KMS-11 (cell line): ENCODE results near the gene CBX6.

Experiments
- H2AFZ ChIP-seq: fragments of 200-600 bp; sonication (generic); 2 replicates; pipeline ENCODE4 v1.6.1; 2016; ENCODE audit warnings: antibody characterized with exemption, mixed run types, low read depth
- H3K27ac ChIP-seq: fragments of 200-600 bp; sonication (generic); 2 replicates; pipeline ENCODE4 v1.6.1; 2016; ENCODE audit warnings: mild to moderate bottlenecking, mixed run types
- H3K27me3 ChIP-seq: fragments of 200-600 bp; sonication (generic); 2 replicates; pipeline ENCODE4 v1.6.1; 2017; ENCODE audit warnings: mild to moderate bottlenecking, low read depth, mixed run types, moderate library complexity; ENCODE audit not compliant: insufficient read depth
- H3K36me3 ChIP-seq: fragments of 200-600 bp; sonication (generic); 2 replicates; pipeline ENCODE4 v1.6.1; 2017; ENCODE audit warnings: mild to moderate bottlenecking, mixed run types; ENCODE audit not compliant: insufficient read depth
- H3K4me1 ChIP-seq: fragments of 200-600 bp; sonication (generic); 2 replicates; pipeline ENCODE4 v1.6.1; 2016; ENCODE audit warnings: mild to moderate bottlenecking, low read depth, mixed run types; ENCODE audit not compliant: poor library complexity, severe bottlenecking
- H3K4me2 ChIP-seq: fragments of 200-600 bp; sonication (generic); 2 replicates; pipeline ENCODE4 v1.7.0; 2016; ENCODE audit warnings: mild to moderate bottlenecking, mixed run types
- H3K4me3 ChIP-seq: fragments of 200-600 bp; sonication (generic); IDR thresholded peaks from 2 replicates; pipeline ENCODE4 v1.6.1; 2017; ENCODE audit warnings: low read depth, low read length, mixed read lengths; ENCODE audit not compliant: insufficient read depth
- H3K79me2 ChIP-seq: fragments of 200-600 bp; sonication (generic); 2 replicates; pipeline ENCODE4 v1.6.1; 2016; ENCODE audit warnings: low read depth, mixed run types; ENCODE audit not compliant: insufficient read depth
- H3K9ac ChIP-seq: fragments of 200-600 bp; sonication (generic); 2 replicates; pipeline ENCODE4 v1.6.1; 2016; ENCODE audit warnings: mild to moderate bottlenecking, mixed run types
- H4K20me1 ChIP-seq: fragments of 200-600 bp; sonication (generic); 2 replicates; pipeline ENCODE4 v1.6.1; 2016; ENCODE audit warnings: mild to moderate bottlenecking, mixed run types; ENCODE audit not compliant: insufficient read depth
- TF ChIP-seq, protein P1 (sequence below): fragments of 200-600 bp; sonication (generic); conservative IDR thresholded peaks from 2 replicates; pipeline ENCODE4 v1.6.1; 2017; ENCODE audit warnings: low read depth, mild to moderate bottlenecking, antibody characterized with exemption, low read length, moderate library complexity, mixed read lengths

Gene CBX6

DNA sequence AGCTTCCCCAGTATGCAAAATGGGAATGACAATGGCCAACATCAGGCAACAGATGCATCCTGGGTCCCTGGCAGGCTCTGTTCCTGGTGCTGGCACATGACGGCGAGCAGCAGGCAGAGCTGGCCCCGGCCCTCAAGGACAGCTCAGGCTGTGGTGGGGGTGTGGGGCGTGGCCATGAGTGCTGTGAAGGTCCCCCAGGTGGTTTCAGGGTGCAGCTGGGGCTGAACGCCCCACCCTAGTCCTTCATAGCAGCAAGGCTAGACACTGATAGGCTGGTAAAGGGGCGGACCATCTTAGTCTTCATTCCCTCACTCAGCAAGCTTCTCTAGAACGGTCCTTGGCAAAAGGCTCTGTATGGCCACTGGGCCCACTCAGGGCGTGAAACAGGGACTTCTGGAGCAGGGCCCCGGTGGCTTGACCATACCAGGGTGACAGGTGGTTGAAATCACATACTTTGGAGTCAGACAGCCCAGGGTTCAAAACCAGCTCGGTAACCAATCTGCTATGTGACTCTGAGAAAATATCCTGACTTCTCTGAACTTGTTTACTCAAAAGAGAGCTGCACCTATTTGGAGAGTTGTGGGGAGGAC, 43.3 kb downstream of the CBX6 start:
- Histone ChIP-seq H3K9ac (no peak overlapping the region), H3K4me3 (no peak overlapping the region), H3K27me3 (peaks cover 75% of the 10 kb centered on the region), H3K27ac (no peak overlapping the region), H3K36me3 (no peaks in the 10 kb centered on the region), H3K4me1 (no peaks in the 10 kb centered on the region), H2AFZ (no peak overlapping the region), H3K79me2 (no peaks in the 10 kb centered on the region), H3K4me2 (no peak overlapping the region), H4K20me1 (no peaks in the 10 kb centered on the region)
- TF ChIP-seq, protein P1, sequence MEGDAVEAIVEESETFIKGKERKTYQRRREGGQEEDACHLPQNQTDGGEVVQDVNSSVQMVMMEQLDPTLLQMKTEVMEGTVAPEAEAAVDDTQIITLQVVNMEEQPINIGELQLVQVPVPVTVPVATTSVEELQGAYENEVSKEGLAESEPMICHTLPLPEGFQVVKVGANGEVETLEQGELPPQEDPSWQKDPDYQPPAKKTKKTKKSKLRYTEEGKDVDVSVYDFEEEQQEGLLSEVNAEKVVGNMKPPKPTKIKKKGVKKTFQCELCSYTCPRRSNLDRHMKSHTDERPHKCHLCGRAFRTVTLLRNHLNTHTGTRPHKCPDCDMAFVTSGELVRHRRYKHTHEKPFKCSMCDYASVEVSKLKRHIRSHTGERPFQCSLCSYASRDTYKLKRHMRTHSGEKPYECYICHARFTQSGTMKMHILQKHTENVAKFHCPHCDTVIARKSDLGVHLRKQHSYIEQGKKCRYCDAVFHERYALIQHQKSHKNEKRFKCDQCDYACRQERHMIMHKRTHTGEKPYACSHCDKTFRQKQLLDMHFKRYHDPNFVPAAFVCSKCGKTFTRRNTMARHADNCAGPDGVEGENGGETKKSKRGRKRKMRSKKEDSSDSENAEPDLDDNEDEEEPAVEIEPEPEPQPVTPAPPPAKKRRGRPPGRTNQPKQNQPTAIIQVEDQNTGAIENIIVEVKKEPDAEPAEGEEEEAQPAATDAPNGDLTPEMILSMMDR, result no peak

DNA sequence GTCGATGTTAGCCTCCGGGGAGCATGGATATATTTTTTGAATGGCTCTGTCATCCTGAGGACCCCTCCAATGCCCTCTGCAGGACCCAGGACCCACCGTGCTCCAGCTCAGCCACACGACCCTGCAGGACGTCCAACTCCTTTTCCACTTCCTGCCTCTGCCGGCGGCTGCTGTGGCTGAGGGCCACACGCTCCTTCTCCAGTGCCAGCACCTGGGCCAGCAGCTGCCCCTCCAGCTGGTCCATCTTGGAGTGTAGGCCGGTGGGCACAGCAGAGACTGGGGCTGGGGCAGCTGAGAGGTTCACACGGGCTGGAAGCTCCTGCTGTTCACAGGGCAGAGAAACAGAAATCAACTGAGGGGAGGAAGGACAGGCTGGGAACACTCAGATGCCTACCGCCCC, 43.8 kb downstream of the CBX6 start:
- no peaks in the 10 kb centered on the region for H4K20me1 ChIP-seq
- no peak overlapping the region for H3K9ac ChIP-seq
- TF ChIP-seq, protein P1, result no peak
- no peak overlapping the region for H3K4me2 ChIP-seq
- peaks cover 74% of the 10 kb centered on the region for H3K27me3 ChIP-seq
- H3K79me2 ChIP-seq, result no peaks in the 10 kb centered on the region
- no peaks in the 10 kb centered on the region for H3K36me3 ChIP-seq
- H2AFZ ChIP-seq, result no peak overlapping the region
- H3K4me1 ChIP-seq, result no peaks in the 10 kb centered on the region
- no peak overlapping the region for H3K27ac ChIP-seq
- H3K4me3 ChIP-seq, result no peak overlapping the region

DNA sequence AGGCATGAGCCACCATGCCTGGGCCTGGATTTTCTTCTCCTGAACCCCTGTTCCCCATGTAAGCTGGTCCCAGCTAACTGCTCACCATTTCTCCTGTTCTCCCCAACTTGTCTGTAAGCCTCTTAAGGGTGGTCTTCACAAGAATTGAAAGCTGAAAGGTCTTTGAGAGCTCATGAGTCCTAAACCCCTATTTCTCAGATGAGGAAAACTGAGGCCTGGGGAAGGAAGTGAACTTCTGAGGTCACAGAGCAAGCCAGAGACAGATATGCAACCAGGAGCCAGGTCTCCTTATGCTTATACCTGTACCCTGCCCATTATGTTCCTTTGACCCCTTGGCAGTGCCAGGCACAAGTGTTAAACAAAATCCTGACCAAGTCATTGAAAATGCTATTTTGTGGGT, 44.5 kb downstream of the CBX6 start:
- Histone ChIP-seq H3K4me2 (no peak overlapping the region), H3K27ac (no peak overlapping the region), H2AFZ (no peak overlapping the region)

DNA sequence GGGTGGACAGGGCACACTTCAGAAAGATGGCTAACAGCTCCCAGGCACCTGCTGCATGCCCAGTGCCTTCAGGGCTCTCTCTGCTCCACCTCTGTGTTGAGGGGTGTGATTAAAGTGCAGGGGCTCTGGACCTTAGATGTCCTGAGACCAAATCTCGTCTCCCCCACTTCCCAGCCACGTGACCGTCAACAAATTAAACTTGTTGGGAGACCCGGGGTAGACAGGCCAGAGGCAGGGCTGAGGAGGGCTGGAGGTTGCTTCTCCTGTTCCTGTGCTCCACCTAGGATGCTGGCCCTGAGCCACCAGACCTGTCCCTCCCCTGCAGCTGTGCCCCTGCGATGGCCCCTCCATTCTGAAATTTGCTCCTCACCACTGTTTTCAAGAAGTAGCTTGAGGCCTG, 45.2 kb downstream of the CBX6 start:
- no peaks in the 10 kb centered on the region for H4K20me1 ChIP-seq
- TF ChIP-seq, protein P1, result no peak
- H3K27ac ChIP-seq, result no peak overlapping the region
- no peaks in the 10 kb centered on the region for H3K4me1 ChIP-seq
- H3K79me2 ChIP-seq, result no peaks in the 10 kb centered on the region
- H3K4me3 ChIP-seq, result no peak overlapping the region
- no peak overlapping the region for H3K4me2 ChIP-seq
- peaks cover 64% of the 10 kb centered on the region for H3K27me3 ChIP-seq
- no peaks in the 10 kb centered on the region for H3K36me3 ChIP-seq
- H3K9ac ChIP-seq, result no peak overlapping the region
- H2AFZ ChIP-seq, result no peak overlapping the region

More for the DNA sequence above, 44.5 kb downstream of the CBX6 start:
- H3K9ac ChIP-seq, result no peak overlapping the region
- H3K27me3 ChIP-seq, result peaks cover 70% of the 10 kb centered on the region
- no peaks in the 10 kb centered on the region for H4K20me1 ChIP-seq
- H3K79me2 ChIP-seq, result no peaks in the 10 kb centered on the region
- no peaks in the 10 kb centered on the region for H3K4me1 ChIP-seq
- TF ChIP-seq, protein P1, result no peak
- no peak overlapping the region for H3K4me3 ChIP-seq
- H3K36me3 ChIP-seq, result no peaks in the 10 kb centered on the region
